ENCODE results near the gene GNG11. TPM values are rescaled to one million over a fixed set of nuclear protein-coding genes. Genes with fewer than 3 reads are reported as not detected.

GNG11 gene
- total and polyA plus RNA-seq, 2 of the 13 experiments (the other 11 are each of a cell fraction or from before 2014, with no cell fraction given): not detected

DNA sequence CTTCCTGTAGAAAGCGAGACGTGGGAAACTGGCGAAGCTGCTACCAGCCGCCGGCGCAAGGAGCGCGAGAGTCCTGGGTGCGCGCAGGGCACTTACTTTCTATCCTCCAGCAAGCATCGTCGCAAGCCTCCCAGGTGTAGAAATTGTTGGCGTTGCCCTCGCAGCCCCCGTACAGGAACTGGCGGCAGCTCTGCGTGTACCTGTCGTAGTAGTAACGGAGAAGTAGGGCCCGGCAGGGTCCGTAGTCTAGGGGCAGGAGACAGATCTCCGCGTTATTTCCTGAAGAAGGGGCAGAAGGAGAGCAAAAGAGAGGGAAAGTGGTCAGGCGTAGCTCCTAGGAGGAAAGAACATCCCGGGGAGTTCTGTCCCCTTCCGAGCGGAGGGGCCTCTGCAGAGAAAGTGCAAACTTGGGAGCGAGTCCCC lies 31.5 kb upstream of the GNG11 start:
- H3K4me2 ChIP-seq (ENCODE audit: low read depth, low read length): peak overlapping the region; percentile 53
- no TSS peak for BruUV-seq (replicated peaks)

DNA sequence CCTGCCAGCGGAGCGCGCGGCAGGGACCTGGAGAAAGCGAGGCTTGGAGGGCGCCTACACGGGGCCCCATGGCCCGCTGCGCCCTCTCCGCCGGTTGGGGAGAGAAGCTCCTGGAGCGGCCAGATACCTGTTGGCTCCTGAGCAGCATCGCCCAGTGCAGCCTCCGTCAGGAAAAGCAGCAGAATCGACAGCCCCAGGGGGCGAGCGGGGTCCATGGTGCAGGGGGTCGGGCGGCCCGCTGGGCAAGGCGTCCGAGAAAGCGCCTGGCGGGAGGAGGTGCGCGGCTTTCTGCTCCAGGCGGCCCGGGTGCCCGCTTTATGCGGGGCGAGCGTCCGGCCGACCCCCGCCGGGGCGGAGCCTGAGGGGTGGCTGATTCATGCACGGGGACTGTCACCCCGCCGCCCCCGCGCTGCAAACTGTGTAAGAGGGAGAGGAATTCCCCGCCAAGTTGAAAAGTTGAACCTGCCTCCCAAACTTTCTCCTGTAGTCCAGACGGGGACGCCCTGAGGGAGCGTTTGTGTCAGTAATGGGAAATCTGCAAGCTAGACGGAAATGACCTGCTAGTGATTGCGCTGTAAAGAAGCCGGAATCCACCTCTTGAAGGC lies 31.0 kb upstream of the GNG11 start, which contains the start of gene TFPI2:
TSS of gene TFPI2 (minus strand) at position 290 of the 605 bp plus-strand sequence. CDS start at position 215, 75 bp downstream.
- BruUV-seq (replicated peaks): no TSS peak
- ChIA-PET CTCF (ENCODE audit: low intra/inter-chr PET ratio, low total read pairs) (interaction anchor here (0.6 kb wide), 1 partner anchor 9 kb away, joined by 3 read pairs; no protein-coding TSS in a partner anchor), POLR2A (no interaction called here)
- Histone ChIP-seq H3K79me2 (ENCODE audit: insufficient read depth, low read length) (no peaks in the 10 kb centered on the region), H3K27ac (ENCODE audit: extremely low read length, insufficient read depth, low read length) (no peak within 1 kb of the TSS), H4K20me1 (ENCODE audit: insufficient read depth, low read length) (no peaks in the 10 kb centered on the region), H3K27me3 (ENCODE audit: control insufficient read depth in 1 of 2, insufficient read depth in 2 of 2, low read length in 2 of 2) (peaks cover 4 to 20% of the 10 kb centered on the region in 2 experiments; a peak in 2 of 5 replicates), H2AFZ (ENCODE audit: low read length) (no peak within 1 kb of the TSS), H3K9ac (ENCODE audit: insufficient read depth, low read depth, low read length) (no peak within 1 kb of the TSS), H3K4me3 (replicated peaks in 1 of 3; ENCODE audit: insufficient read depth in 1 of 3, low read depth in 2 of 3, low read length in 3 of 3) (peak within 1 kb of the TSS in 2 of 3 experiments; percentile 26 to 52; a peak in 3 of 6 replicates), H3K4me1 (ENCODE audit: insufficient read depth, low read length) (0 out of 2 replicates have a peak, but pooled peaks cover 5% of the 10 kb centered on the region), H3K4me2 (ENCODE audit: low read depth, low read length) (peak within 1 kb of the TSS; percentile 53), H3K9me3 (ENCODE audit: low read length) (no peaks in the 10 kb centered on the region), H3K36me3 (replicated peaks in 1 of 2; ENCODE audit: control insufficient read depth in 1 of 2, insufficient read depth in 2 of 2, low read length in 2 of 2) (no peaks in the 10 kb centered on the region)
- ATAC-seq (peak; percentile 94), DNase-seq (ENCODE audit: low spot score) (peak; percentile 2), FAIRE-seq (no peak)
- WGBS (ENCODE audit: low lambda C conversion rate): 8% methylated on average over 15 of the region's 49 CpGs
- intact Hi-C loops (cut with micrococcal nuclease; ENCODE audit: unreplicated experiment): no loop called here
- in situ Hi-C loops (cut with HindIII; ENCODE audit: extremely low pct_ligation_motif_present, low pct_unique_long_range_greater_than_20kb): no loop called here
- TF ChIP-seq YEATS2 (CRISPR knock-in tag; IDR thresholded peaks at IDR 0.05; ENCODE audit: borderline replicate concordance): no peak
- TF ChIP-seq, protein P1, sequence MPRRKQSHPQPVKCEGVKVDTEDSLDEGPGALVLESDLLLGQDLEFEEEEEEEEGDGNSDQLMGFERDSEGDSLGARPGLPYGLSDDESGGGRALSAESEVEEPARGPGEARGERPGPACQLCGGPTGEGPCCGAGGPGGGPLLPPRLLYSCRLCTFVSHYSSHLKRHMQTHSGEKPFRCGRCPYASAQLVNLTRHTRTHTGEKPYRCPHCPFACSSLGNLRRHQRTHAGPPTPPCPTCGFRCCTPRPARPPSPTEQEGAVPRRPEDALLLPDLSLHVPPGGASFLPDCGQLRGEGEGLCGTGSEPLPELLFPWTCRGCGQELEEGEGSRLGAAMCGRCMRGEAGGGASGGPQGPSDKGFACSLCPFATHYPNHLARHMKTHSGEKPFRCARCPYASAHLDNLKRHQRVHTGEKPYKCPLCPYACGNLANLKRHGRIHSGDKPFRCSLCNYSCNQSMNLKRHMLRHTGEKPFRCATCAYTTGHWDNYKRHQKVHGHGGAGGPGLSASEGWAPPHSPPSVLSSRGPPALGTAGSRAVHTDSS (CRISPR knock-in tag; conservative IDR thresholded peaks at IDR 0.05): no peak
- no peak for TF ChIP-seq NR1H2 (CRISPR knock-in tag; IDR thresholded peaks at IDR 0.05; ENCODE audit: borderline replicate concordance, low read depth)
- TF ChIP-seq HNRNPLL (IDR thresholded peaks at IDR 0.05; ENCODE audit: low read depth, low read length, poor library complexity, severe bottlenecking): peak; percentile 46
- no peak for TF ChIP-seq AGO2 (optimal IDR thresholded peaks at IDR 0.05; ENCODE audit: low read depth, low read length)
- TF ChIP-seq MAFK (conservative IDR thresholded peaks at IDR 0.05 in 1 of 2, IDR thresholded peaks at IDR 0.05 in 1 of 2; ENCODE audit: low read length in 2 of 2): peak; percentile 48 to 69; a peak in 3 of 4 replicates
- TF ChIP-seq ZNF879 (CRISPR knock-in tag; IDR thresholded peaks at IDR 0.05): no peak
- TF ChIP-seq, protein P2, sequence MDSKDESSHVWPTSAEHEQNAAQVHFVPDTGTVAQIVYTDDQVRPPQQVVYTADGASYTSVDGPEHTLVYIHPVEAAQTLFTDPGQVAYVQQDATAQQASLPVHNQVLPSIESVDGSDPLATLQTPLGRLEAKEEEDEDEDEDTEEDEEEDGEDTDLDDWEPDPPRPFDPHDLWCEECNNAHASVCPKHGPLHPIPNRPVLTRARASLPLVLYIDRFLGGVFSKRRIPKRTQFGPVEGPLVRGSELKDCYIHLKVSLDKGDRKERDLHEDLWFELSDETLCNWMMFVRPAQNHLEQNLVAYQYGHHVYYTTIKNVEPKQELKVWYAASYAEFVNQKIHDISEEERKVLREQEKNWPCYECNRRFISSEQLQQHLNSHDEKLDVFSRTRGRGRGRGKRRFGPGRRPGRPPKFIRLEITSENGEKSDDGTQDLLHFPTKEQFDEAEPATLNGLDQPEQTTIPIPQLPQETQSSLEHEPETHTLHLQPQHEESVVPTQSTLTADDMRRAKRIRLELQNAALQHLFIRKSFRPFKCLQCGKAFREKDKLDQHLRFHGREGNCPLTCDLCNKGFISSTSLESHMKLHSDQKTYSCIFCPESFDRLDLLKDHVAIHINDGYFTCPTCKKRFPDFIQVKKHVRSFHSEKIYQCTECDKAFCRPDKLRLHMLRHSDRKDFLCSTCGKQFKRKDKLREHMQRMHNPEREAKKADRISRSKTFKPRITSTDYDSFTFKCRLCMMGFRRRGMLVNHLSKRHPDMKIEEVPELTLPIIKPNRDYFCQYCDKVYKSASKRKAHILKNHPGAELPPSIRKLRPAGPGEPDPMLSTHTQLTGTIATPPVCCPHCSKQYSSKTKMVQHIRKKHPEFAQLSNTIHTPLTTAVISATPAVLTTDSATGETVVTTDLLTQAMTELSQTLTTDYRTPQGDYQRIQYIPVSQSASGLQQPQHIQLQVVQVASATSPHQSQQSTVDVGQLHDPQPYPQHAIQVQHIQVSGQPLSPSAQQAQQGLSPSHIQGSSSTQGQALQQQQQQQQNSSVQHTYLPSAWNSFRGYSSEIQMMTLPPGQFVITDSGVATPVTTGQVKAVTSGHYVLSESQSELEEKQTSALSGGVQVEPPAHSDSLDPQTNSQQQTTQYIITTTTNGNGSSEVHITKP (CRISPR knock-in tag; IDR thresholded peaks at IDR 0.05; ENCODE audit: low read depth): no peak
- TF ChIP-seq ZNF619 (CRISPR knock-in tag; IDR thresholded peaks at IDR 0.05): no peak
- no peak for TF ChIP-seq ZC3H4 (CRISPR knock-in tag; IDR thresholded peaks at IDR 0.05; ENCODE audit: borderline replicate concordance)
- TF ChIP-seq ZNF747 (CRISPR knock-in tag; IDR thresholded peaks at IDR 0.05; ENCODE audit: borderline replicate concordance): no peak

More for the DNA sequence above, 31.5 kb upstream of the GNG11 start:
- 21% methylated on average over 28 of the region's 28 CpGs for WGBS (ENCODE audit: low lambda C conversion rate)
- CTCF ChIA-PET (ENCODE audit: low intra/inter-chr PET ratio, low total read pairs): interaction anchor here (0.6 kb wide), 1 partner anchor 10 kb away, joined by 3 read pairs; no protein-coding TSS in a partner anchor
- Histone ChIP-seq H3K9me3 (ENCODE audit: low read length) (no peaks in the 10 kb centered on the region), H4K20me1 (ENCODE audit: insufficient read depth, low read length) (no peaks in the 10 kb centered on the region), H3K27me3 (ENCODE audit: control insufficient read depth in 1 of 2, insufficient read depth in 2 of 2, low read length in 2 of 2) (peaks cover 4 to 20% of the 10 kb centered on the region in 2 experiments; a peak in 2 of 5 replicates), H2AFZ (ENCODE audit: low read length) (no peak overlapping the region), H3K79me2 (ENCODE audit: insufficient read depth, low read length) (no peaks in the 10 kb centered on the region), H3K4me3 (replicated peaks in 1 of 3; ENCODE audit: insufficient read depth in 1 of 3, low read depth in 2 of 3, low read length in 3 of 3) (peak overlapping the region in 1 of 3 experiments; percentile 52; a peak in 1 of 6 replicates), H3K27ac (ENCODE audit: extremely low read length, insufficient read depth, low read length) (no peak overlapping the region), H3K36me3 (replicated peaks in 1 of 2; ENCODE audit: control insufficient read depth in 1 of 2, insufficient read depth in 2 of 2, low read length in 2 of 2) (no peaks in the 10 kb centered on the region), H3K9ac (ENCODE audit: insufficient read depth, low read depth, low read length) (no peak overlapping the region), H3K4me1 (ENCODE audit: insufficient read depth, low read length) (0 out of 2 replicates have a peak, but pooled peaks cover 5% of the 10 kb centered on the region)
- ATAC-seq (peak; percentile 70), DNase-seq (ENCODE audit: low spot score) (no peak), FAIRE-seq (no peak)
- POLR2A ChIA-PET: no interaction called here
- TF ChIP-seq FOXK2 (IDR thresholded peaks at IDR 0.05) (no peak), HNRNPLL (IDR thresholded peaks at IDR 0.05; ENCODE audit: low read depth, low read length, poor library complexity, severe bottlenecking) (peak; percentile 46)
- intact Hi-C loops (cut with micrococcal nuclease; ENCODE audit: unreplicated experiment) (no loop called here), in situ Hi-C loops (cut with HindIII; ENCODE audit: extremely low pct_ligation_motif_present, low pct_unique_long_range_greater_than_20kb) (no loop called here)
